Neural cell (in vitro differentiated cells): ENCODE measurements around the gene KCNK10.

Experiments used
- CTCF ChIP-seq: fragments of 450-650 bp; IDR thresholded peaks from 2 replicates; pipeline ENCODE4 v1.5.1; 2014; ENCODE audit warnings: antibody characterized with exemption, mild to moderate bottlenecking, moderate library complexity; ENCODE audit not compliant: poor library complexity, severe bottlenecking
- EP300 ChIP-seq: fragments of 450-650 bp; conservative IDR thresholded peaks from 2 replicates; pipeline ENCODE4 v1.6.1; 2014; ENCODE audit warnings: antibody characterized with exemption, mild to moderate bottlenecking, moderate library complexity; ENCODE audit not compliant: poor library complexity, severe bottlenecking
- EZH2 ChIP-seq: fragments of 200-600, 300-800 bp; shearing (Covaris generic), sonication (generic); IDR thresholded peaks from 2 replicates; pipeline ENCODE4 v1.6.1; 2014; ENCODE audit warnings: antibody characterized with exemption, low read length, borderline replicate concordance, mild to moderate bottlenecking; ENCODE audit not compliant: insufficient read depth, poor library complexity, severe bottlenecking
- POLR2AphosphoS5 ChIP-seq: IDR thresholded peaks from 2 replicates; pipeline ENCODE4 v1.6.1; 2012
- RAD21 ChIP-seq: fragments of 450-650 bp; conservative IDR thresholded peaks from 2 replicates; pipeline ENCODE4 v1.6.1; 2014; ENCODE audit warnings: antibody characterized with exemption, mild to moderate bottlenecking, moderate library complexity
- SMC3 ChIP-seq: fragments of 450-650 bp; conservative IDR thresholded peaks from 2 replicates; pipeline ENCODE4 v1.6.1; 2014; ENCODE audit warnings: antibody characterized with exemption, mild to moderate bottlenecking, moderate library complexity; ENCODE audit not compliant: poor library complexity
- TAF1 ChIP-seq: IDR thresholded peaks from 2 replicates; pipeline ENCODE4 v1.6.1; 2012; ENCODE audit warnings: low read depth
- TF ChIP-seq, protein P1 (sequence below): IDR thresholded peaks from 2 replicates; pipeline ENCODE4 v1.6.1; 2012; ENCODE audit warnings: borderline replicate concordance

GRCh38 chr14:88143810-88144209 lies 179.3 kb downstream of the KCNK10 start:
- TF ChIP-seq CTCF (no peak), EZH2 (no peak), TAF1 (no peak), EP300 (no peak), POLR2AphosphoS5 (no peak), SMC3 (no peak), RAD21 (no peak)
- TF ChIP-seq, protein P1, sequence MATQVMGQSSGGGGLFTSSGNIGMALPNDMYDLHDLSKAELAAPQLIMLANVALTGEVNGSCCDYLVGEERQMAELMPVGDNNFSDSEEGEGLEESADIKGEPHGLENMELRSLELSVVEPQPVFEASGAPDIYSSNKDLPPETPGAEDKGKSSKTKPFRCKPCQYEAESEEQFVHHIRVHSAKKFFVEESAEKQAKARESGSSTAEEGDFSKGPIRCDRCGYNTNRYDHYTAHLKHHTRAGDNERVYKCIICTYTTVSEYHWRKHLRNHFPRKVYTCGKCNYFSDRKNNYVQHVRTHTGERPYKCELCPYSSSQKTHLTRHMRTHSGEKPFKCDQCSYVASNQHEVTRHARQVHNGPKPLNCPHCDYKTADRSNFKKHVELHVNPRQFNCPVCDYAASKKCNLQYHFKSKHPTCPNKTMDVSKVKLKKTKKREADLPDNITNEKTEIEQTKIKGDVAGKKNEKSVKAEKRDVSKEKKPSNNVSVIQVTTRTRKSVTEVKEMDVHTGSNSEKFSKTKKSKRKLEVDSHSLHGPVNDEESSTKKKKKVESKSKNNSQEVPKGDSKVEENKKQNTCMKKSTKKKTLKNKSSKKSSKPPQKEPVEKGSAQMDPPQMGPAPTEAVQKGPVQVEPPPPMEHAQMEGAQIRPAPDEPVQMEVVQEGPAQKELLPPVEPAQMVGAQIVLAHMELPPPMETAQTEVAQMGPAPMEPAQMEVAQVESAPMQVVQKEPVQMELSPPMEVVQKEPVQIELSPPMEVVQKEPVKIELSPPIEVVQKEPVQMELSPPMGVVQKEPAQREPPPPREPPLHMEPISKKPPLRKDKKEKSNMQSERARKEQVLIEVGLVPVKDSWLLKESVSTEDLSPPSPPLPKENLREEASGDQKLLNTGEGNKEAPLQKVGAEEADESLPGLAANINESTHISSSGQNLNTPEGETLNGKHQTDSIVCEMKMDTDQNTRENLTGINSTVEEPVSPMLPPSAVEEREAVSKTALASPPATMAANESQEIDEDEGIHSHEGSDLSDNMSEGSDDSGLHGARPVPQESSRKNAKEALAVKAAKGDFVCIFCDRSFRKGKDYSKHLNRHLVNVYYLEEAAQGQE: no peak
